ENCODE measurements around the gene C11orf52.
"Not testable (repeated sequence)": the region's sequence is repeated elsewhere in the genome, so short reads cannot be mapped to it uniquely, and the experiment has no call there.

The C11orf52 gene

DNA sequence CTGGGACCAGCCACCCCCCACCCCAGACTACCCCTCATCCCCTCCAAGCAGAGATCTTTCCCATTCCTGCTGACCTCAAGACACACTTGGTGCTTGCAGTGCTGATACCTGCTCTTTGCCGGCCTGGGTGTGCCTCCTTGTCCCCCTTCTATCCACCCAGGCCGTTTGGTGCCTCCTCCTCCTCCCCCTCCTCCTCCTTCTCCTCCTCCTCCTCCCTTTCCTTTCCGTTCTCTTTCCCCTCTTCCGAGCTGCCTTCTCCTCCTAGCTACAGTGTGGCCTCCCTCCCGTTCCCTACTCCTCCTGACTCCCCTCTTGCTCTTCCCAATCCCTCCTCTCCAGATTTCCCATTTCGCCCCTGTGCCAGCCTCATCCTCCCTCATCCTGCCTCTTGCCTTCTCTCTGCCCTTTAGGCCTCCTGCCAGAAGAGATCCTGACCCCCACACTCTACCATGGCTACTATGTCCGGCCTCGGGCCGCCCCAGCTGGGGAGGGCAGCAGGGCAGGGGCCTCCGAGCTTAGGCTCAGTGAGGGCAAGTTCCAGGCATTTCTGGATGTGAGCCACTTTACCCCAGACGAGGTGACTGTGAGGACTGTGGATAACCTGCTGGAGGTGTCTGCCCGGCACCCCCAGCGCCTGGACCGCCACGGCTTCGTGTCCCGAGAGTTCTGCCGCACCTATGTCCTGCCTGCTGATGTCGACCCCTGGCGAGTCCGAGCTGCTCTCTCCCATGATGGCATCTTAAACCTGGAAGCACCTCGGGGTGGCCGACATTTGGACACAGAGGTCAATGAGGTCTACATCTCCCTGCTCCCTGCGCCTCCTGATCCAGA, 5.5 kb upstream of the C11orf52 start:
- DNase-seq, result no peak

DNA sequence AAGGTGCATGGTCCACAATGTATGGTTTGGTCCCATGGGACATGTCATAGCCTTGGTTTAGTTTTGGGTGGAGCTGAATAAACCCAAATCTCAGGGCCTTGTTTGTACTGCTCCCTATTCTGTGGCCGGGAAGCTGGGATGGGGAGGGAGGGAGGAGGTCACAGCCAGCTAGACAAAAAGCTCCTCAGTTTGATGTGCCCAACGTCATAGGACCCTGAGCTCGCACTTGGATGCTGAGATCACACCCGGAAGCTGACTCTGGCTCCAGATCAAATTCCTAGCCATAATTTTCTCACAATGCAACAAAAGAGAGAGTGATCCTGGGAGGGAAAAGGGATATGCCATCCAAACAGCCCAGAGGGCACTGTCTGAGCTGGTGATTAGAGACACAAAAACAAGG, 4.7 kb upstream of the C11orf52 start:
- no peak for DNase-seq

DNA sequence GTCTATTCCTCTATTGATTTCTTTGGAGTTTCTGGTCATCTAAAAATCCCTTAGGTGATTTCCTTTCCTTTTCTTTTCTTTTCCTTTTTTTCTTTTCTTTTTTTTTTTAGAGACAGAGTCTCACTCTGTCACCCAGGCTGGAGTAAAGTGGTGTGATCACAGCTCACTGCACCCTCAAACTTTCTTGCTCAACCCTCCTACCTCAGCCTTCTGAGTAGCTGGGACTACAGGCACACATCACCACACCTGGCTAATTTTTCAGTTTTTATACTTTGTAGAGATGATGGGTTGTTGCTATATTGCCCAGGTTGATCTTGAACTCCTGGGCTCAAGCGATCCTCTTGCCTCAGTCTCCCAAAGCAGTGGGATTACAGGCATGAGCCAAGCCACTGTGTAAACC, 1.9 kb upstream of the C11orf52 start:
- DNase-seq, result no peak

DNA sequence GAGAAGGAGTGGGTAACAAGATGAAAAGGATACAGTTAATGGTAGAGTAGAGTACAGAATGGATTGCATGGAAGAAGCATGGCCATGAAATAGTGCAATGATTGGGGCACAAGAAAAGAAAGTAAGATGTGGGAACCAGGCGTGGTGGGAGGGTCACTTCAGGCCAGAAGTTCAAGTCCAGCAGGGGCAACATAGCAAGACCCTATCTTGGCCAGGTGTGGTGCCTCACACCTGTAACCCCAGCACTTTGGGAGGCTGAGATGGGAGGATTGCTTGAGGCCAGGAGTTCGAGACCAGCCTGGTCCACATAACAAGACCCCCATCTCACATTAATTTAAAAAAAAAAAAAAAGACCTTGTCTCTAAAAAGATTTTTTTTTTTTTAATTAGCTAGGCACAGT, 1.4 kb upstream of the C11orf52 start:
- DNase-seq, result no peak

DNA sequence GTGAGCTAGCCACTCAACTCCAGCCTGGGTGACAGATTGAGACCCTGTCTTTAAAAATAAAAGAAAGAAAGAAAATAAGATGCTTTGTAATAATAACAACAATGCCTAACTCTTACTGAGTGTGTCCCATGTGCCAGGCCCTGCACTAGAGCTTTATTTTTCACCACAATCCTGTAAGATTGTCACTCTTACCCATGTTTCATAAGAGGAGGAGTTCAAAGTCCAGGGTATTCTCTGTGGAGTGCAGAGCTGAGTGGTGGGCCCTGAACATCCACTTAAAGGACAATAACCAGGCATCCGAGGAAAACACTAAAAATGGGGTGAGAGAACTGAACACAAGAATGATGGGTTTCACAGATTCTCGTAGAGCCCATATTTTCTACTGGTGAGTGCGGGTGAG, 925 bp upstream of the C11orf52 start:
- DNase-seq, result no peak

- no peak for DNase-seq
These were observed 2.2 kb downstream of the C11orf52 start for GRCh38 chr11:111920908-111921307.

DNA sequence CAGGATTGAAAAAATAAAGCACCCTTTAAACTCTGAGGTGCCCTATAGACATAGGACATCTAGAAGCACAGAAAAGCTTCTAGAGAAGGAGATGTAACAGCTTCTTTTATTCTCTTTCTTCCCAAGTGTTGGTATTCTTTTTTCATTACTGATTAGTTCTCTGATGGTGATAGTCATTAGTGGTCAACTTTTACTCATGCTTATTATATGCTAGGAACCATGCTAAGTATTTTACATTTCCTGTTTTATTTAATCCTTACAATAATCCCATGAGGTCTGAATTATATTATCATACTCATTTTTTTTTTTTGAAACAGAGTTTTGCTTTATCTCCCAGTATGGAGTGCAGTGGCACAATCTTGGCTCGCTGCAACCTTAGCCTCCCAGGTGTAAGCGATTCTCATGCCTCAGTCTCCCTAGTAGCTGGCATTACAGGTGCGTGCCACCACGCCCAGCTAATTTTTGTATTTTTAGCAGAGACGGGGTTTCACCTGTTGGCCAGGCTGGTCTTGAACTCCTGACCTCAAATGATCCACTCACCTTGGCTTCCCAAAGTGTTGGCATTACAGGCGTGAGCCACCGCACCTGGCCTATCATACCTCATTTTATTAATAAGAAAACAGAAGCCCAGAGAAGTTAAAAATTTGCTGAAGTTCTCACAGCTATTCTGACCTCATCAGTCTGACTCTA, 3.0 kb downstream of the C11orf52 start:
- no peak for DNase-seq

DNA sequence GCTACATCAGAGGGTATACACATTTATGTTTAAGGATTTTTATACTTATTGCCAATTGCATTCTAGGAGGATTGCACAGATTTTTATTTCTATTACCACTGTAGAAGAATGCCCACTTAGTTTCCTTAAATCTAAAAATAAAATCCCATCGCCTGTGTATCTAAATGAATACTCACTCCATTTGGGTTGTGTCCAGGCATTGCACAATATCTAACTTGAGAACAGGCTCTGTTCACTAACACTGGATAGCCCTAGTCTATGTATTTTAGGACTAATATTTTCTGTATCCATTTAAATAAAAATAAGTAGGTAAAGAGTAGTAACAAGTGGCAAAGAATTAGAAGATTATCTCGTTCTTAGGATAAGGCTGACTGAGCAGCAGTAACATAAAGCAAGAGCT, 4.1 kb downstream of the C11orf52 start:
- no peak for DNase-seq

DNA sequence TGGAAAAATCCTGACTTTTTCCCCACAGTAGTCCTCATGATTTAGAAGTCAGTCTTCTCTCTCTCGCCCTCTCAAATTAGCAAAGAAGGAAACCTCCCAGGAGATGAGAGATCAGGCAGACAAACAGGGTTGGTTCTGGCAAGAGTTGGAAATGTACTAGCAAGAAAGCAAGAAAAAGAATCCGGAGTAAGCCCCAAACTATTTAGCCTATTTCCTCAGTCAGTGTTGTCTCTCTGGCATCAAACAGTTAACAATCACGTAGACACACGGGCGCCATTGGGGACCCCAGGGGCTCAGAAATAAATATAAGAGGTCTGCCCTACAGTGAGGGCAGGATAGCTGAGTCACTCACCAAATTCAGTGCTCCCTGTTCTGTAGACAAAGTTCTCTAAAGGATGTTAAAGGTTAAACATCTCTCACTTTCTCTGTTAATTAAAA, 4.7 kb downstream of the C11orf52 start:
- no peak for DNase-seq

DNA sequence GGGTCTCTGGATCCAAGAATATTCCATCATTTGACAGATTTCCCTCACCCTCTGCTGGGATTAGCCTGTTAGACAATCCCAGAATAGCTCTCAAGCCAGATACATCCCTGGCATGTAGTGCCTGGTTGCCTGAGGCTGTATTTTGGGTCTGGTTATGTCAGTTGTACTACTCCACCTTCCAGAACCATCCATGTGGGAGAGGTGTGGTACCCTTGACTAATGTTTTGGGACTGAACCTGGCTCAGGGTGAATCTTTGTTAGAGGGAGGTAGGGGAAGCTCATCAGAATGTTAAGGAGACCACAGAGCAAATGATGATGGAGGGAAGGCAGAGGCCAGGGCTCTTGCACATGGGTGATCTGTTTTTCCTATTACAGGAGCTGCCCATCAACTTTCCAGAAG, 5.2 kb downstream of the C11orf52 start:
- no peak for DNase-seq

DNA sequence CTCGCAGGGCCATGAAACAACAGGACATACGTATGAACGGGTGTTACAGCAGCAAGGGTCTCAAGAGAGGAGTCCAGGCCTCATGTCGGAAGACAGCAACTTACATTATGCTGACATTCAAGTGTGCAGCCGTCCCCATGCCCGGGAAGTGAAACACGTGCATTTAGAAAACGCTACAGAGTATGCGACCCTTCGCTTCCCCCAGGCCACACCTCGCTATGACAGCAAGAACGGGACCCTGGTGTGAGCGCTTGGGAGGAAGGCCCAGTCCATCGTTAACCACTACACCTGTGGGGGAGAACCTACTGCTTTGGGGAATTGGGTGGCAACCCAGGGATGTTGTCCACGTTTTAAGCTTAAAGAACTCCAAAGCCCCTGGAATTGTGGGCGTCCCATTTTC, 7.2 kb downstream of the C11orf52 start:
- DNase-seq, result no peak

- peak; percentile 93 to 94 for DNase-seq
These were observed 8.0 kb downstream of the C11orf52 start for GRCh38 chr11:111926505-111927391.

GRCh38 chr11:111930472-111930871, 11.8 kb downstream of the C11orf52 start:
- DNase-seq, result no peak

- DNase-seq, result no peak
These were observed 13.9 kb downstream of the C11orf52 start for GRCh38 chr11:111932611-111932950.

GRCh38 chr11:111933176-111933575, 14.5 kb downstream of the C11orf52 start:
- DNase-seq, result not testable (repeated sequence)

GRCh38 chr11:111933872-111934271, 15.2 kb downstream of the C11orf52 start:
- DNase-seq, result no peak

GRCh38 chr11:111934306-111934705, 15.6 kb downstream of the C11orf52 start:
- DNase-seq, result no peak

DNA sequence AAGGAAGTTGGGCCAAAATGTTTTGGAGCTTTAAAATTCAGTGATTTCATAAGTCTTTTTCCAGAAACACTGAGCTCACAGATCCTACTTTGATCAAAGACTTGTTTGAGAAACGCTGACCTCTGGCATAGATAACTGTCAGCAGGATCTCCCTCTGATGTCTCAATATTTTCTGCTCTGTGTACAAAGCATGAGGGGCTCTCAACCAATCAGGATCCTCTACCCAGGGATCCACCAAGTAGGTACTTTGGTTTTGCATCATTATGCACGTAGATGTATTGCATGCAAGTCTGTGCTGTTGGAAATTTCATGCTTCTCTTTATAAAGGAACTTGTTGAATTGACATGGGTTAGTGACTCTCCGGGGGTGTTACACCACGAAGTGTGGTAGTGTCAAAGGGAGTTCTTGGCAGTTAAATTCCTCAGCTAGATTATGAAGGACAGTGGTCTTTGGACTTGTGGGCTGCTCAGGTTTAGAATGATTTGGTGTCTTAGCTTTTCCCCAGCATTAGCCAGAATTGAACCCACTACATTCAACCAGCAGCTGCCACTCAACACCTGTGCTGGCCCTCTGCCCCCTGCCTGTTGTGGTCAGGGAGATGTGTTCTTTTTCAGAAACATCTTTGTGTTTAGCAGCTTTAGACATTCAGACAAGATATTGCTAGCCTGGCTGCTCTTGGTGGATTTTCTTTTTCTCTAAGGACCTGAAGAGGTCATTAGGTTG, 16.8 kb downstream of the C11orf52 start:
- DNase-seq, result no peak

GRCh38 chr11:111936040-111936540, 17.4 kb downstream of the C11orf52 start:
- no peak for DNase-seq

- DNase-seq, result no peak
These were observed 18.7 kb downstream of the C11orf52 start for GRCh38 chr11:111937461-111937769.

DNA sequence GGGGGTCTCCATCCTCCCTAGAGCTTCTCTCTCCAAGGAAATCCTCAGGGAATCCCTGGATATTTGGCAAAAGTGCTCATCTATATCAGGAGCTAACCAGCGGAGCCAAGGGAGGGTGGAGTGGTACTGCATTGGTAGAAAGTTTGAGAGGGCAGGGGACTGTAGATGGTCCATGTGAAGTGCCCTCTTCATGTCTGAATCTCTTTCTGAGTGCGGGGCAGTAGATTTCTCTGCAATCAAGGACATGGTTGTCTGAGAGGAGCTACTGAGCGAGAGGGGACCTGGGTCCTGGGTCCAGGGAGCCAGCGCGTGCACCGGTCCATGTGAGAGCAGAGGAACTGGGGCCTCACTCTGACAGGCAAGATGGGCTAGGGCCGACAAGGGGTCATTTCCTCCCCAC, 19.1 kb downstream of the C11orf52 start:
- no peak for DNase-seq

- DNase-seq, result peak in 1 of 2 donors; percentile 24
These were observed 20.0 kb downstream of the C11orf52 start for GRCh38 chr11:111938687-111939160.
